A549 (cell line): ENCODE data around the gene NOPCHAP1.

ENCODE experiments used
- CBX8 ChIP-seq: fragments of 200-600 bp; sonication (generic); IDR thresholded peaks from 2 replicates; pipeline ENCODE4 v1.6.1; 2016
- ESRRA ChIP-seq: fragments of 150-350 bp; IDR thresholded peaks from 2 replicates; pipeline ENCODE4 v1.6.1; 2014; ENCODE audit warnings: mild to moderate bottlenecking, low read length, borderline replicate concordance
- FOXS1 ChIP-seq: fragments of 250-450 bp; sonication (Bioruptor Pico); IDR thresholded peaks from 2 replicates; pipeline ENCODE4 v1.5.0; 2020; ENCODE audit warnings: mild to moderate bottlenecking, moderate library complexity
- KDM5A ChIP-seq: fragments of 200-600 bp; sonication (generic); IDR thresholded peaks from 2 replicates; pipeline ENCODE4 v1.6.1; 2016; ENCODE audit warnings: antibody characterized with exemption, mild to moderate bottlenecking
- MAFK ChIP-seq: fragments of 450-650 bp; IDR thresholded peaks from 2 replicates; pipeline ENCODE4 v1.6.1; 2014; ENCODE audit not compliant: partially characterized antibody
- NPAS2 ChIP-seq: fragments of 250-450 bp; sonication (Bioruptor Pico); IDR thresholded peaks from 2 replicates; pipeline ENCODE4 v1.8.0; 2022; ENCODE audit warnings: mild to moderate bottlenecking, moderate library complexity, borderline replicate concordance
- PBX3 ChIP-seq: IDR thresholded peaks from 2 replicates; pipeline ENCODE4 v1.6.1; 2012
- POLR2A ChIP-seq: IDR thresholded peaks from 2 replicates; pipeline ENCODE4 v1.6.1; 2012; ENCODE audit warnings: mild to moderate bottlenecking, low read length
- RAD21 ChIP-seq, 2 experiments: fragments of >200 bp in 1 of 2; sonication (Bioruptor Twin) in 1 of 2; formaldehyde crosslinking in 1 of 2; IDR thresholded peaks in 1 of 2; conservative IDR thresholded peaks in 1 of 2; 2 replicates in 1 of 2; 3 replicates in 1 of 2; pipeline ENCODE4 v1.6.1; 2012 to 2018; ENCODE audit warnings: inconsistent platforms in 1 of 2
- RCOR1 ChIP-seq: fragments of 150-350 bp; IDR thresholded peaks from 2 replicates; pipeline ENCODE4 v1.6.1; 2014; ENCODE audit warnings: antibody characterized with exemption, low read length, low read depth
- TP53 ChIP-seq: fragments of 250-450 bp; sonication (Bioruptor Pico); IDR thresholded peaks from 2 replicates; pipeline ENCODE4 v1.5.0; 2021; ENCODE audit warnings: mild to moderate bottlenecking, moderate library complexity
- TF ChIP-seq, protein P1 (sequence below): fragments of >200 bp; sonication (Bioruptor Twin); formaldehyde crosslinking; IDR thresholded peaks from 3 replicates; pipeline ENCODE4 v1.5.1; 2016
- TF ChIP-seq, protein P2 (sequence below): fragments of 200-600 bp; sonication (generic); IDR thresholded peaks from 2 replicates; pipeline ENCODE4 v1.6.1; 2016; ENCODE audit warnings: antibody characterized with exemption, mild to moderate bottlenecking, moderate library complexity

- TF ChIP-seq KDM5A = no peak
- TF ChIP-seq, protein P1, sequence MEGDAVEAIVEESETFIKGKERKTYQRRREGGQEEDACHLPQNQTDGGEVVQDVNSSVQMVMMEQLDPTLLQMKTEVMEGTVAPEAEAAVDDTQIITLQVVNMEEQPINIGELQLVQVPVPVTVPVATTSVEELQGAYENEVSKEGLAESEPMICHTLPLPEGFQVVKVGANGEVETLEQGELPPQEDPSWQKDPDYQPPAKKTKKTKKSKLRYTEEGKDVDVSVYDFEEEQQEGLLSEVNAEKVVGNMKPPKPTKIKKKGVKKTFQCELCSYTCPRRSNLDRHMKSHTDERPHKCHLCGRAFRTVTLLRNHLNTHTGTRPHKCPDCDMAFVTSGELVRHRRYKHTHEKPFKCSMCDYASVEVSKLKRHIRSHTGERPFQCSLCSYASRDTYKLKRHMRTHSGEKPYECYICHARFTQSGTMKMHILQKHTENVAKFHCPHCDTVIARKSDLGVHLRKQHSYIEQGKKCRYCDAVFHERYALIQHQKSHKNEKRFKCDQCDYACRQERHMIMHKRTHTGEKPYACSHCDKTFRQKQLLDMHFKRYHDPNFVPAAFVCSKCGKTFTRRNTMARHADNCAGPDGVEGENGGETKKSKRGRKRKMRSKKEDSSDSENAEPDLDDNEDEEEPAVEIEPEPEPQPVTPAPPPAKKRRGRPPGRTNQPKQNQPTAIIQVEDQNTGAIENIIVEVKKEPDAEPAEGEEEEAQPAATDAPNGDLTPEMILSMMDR = no peak
- no peak for TF ChIP-seq POLR2A
- no peak for TF ChIP-seq TP53 (CRISPR knock-in tag)
- TF ChIP-seq ESRRA = no peak
- no peak for TF ChIP-seq PBX3
- TF ChIP-seq RAD21 (conservative IDR thresholded peaks at IDR 0.05 in 1 of 2, IDR thresholded peaks at IDR 0.05 in 1 of 2) = no peak
- no peak for TF ChIP-seq RCOR1
- no peak for TF ChIP-seq NPAS2
- TF ChIP-seq MAFK = no peak
- no peak for TF ChIP-seq CBX8
- no peak for TF ChIP-seq FOXS1 (CRISPR knock-in tag)
- TF ChIP-seq, protein P2, sequence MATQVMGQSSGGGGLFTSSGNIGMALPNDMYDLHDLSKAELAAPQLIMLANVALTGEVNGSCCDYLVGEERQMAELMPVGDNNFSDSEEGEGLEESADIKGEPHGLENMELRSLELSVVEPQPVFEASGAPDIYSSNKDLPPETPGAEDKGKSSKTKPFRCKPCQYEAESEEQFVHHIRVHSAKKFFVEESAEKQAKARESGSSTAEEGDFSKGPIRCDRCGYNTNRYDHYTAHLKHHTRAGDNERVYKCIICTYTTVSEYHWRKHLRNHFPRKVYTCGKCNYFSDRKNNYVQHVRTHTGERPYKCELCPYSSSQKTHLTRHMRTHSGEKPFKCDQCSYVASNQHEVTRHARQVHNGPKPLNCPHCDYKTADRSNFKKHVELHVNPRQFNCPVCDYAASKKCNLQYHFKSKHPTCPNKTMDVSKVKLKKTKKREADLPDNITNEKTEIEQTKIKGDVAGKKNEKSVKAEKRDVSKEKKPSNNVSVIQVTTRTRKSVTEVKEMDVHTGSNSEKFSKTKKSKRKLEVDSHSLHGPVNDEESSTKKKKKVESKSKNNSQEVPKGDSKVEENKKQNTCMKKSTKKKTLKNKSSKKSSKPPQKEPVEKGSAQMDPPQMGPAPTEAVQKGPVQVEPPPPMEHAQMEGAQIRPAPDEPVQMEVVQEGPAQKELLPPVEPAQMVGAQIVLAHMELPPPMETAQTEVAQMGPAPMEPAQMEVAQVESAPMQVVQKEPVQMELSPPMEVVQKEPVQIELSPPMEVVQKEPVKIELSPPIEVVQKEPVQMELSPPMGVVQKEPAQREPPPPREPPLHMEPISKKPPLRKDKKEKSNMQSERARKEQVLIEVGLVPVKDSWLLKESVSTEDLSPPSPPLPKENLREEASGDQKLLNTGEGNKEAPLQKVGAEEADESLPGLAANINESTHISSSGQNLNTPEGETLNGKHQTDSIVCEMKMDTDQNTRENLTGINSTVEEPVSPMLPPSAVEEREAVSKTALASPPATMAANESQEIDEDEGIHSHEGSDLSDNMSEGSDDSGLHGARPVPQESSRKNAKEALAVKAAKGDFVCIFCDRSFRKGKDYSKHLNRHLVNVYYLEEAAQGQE = no peak
These were observed 34.3 kb downstream of the NOPCHAP1 start for GRCh38 chr12:105020241-105020962.
